HUDEP-2 (cell line): ENCODE measurements around the gene DNPH1.
A peak's percentile ranks its signal among the peaks of the same experiment; 100 is the strongest.

Source experiments
- DNase-seq, 76 experiments: peaks; one replicate each; lab custom pipeline; 2025; ENCODE audit not compliant: unreplicated experiment in 76 of 76; lab: John Stamatoyannopoulos, UW

DNPH1 gene

GRCh38 chr6:43219814-43220213 lies 9.5 kb downstream of the DNPH1 start:
- no peak for DNase-seq

GRCh38 chr6:43219119-43219518 lies 10.2 kb downstream of the DNPH1 start:
- DNase-seq: no peak

GRCh38 chr6:43217351-43217750 lies 11.9 kb downstream of the DNPH1 start:
- no peak for DNase-seq

- DNase-seq: no peak
Measured at GRCh38 chr6:43216200-43216599, 13.1 kb downstream of the DNPH1 start.

GRCh38 chr6:43215066-43215465 lies 14.2 kb downstream of the DNPH1 start:
- no peak for DNase-seq

- DNase-seq: no peak
Measured at GRCh38 chr6:43213431-43213830, 15.8 kb downstream of the DNPH1 start.

GRCh38 chr6:43211955-43212354 lies 17.3 kb downstream of the DNPH1 start:
- DNase-seq: no peak

GRCh38 chr6:43207286-43207685 lies 22.0 kb downstream of the DNPH1 start:
- DNase-seq: no peak

- no peak for DNase-seq
Measured at GRCh38 chr6:43205849-43206248, 23.4 kb downstream of the DNPH1 start.

- no peak for DNase-seq
Measured at GRCh38 chr6:43204271-43205105, 24.8 kb downstream of the DNPH1 start.

GRCh38 chr6:43203718-43204095 lies 25.6 kb downstream of the DNPH1 start:
- DNase-seq: no peak

GRCh38 chr6:43203029-43203717 lies 26.1 kb downstream of the DNPH1 start:
- DNase-seq: no peak

GRCh38 chr6:43202451-43202850 lies 26.8 kb downstream of the DNPH1 start:
- no peak for DNase-seq

- DNase-seq: no peak
Measured at GRCh38 chr6:43200541-43200940, 28.7 kb downstream of the DNPH1 start.

- DNase-seq: no peak
Measured at GRCh38 chr6:43199912-43200311, 29.4 kb downstream of the DNPH1 start.

- no peak for DNase-seq
Measured at GRCh38 chr6:43196337-43196736, 32.9 kb downstream of the DNPH1 start.

- DNase-seq: no peak
Measured at GRCh38 chr6:43193929-43194328, 35.4 kb downstream of the DNPH1 start.

- DNase-seq: no peak
Measured at GRCh38 chr6:43192911-43193310, 36.4 kb downstream of the DNPH1 start.

GRCh38 chr6:43189776-43190304 lies 39.4 kb downstream of the DNPH1 start:
- DNase-seq: peak in 12 of 76 experiments; percentile 15 to 54 (median 34)

- DNase-seq: no peak
Measured at GRCh38 chr6:43188426-43188825, 40.9 kb downstream of the DNPH1 start.

GRCh38 chr6:43187821-43188220 lies 41.5 kb downstream of the DNPH1 start:
- DNase-seq: no peak

GRCh38 chr6:43186706-43187105 lies 42.6 kb downstream of the DNPH1 start:
- DNase-seq: no peak
